ENCODE results near the gene CD44.

DNA sequence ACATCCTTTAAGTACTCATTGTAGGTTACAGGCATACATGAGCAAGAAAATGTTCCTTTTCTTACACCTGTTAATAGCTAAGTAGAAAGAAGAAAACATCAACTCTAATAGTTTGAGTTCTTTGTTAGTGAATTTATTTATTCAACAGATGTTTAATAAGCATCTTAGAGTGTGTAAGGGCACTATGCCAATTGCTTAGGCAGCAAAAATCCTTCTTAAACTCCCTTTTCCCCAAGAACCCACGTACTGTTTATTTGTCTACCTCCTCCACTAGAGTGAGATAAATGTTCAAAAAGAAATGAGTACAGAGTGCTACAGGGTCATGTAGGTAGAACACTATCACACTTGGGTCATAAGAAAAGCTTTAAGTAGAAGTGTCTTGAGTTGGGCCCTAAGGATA is 131.4 kb downstream of the CD44 start:
- TF ChIP-seq, protein P1, sequence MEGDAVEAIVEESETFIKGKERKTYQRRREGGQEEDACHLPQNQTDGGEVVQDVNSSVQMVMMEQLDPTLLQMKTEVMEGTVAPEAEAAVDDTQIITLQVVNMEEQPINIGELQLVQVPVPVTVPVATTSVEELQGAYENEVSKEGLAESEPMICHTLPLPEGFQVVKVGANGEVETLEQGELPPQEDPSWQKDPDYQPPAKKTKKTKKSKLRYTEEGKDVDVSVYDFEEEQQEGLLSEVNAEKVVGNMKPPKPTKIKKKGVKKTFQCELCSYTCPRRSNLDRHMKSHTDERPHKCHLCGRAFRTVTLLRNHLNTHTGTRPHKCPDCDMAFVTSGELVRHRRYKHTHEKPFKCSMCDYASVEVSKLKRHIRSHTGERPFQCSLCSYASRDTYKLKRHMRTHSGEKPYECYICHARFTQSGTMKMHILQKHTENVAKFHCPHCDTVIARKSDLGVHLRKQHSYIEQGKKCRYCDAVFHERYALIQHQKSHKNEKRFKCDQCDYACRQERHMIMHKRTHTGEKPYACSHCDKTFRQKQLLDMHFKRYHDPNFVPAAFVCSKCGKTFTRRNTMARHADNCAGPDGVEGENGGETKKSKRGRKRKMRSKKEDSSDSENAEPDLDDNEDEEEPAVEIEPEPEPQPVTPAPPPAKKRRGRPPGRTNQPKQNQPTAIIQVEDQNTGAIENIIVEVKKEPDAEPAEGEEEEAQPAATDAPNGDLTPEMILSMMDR (IDR thresholded peaks at IDR 0.05) = no peak
- TF ChIP-seq POLR2AphosphoS5 (IDR thresholded peaks at IDR 0.05) (no peak), EP300 (IDR thresholded peaks at IDR 0.05) (no peak)

Measured in gastroesophageal sphincter (tissue), 3 donors.